HepG2 (cell line): ENCODE measurements around the gene ZNF491.

Experiments used
- NCOA5 ChIP-seq: sonication (generic); formaldehyde crosslinking; IDR thresholded peaks from 2 replicates; pipeline ENCODE4 v1.4.0; 2020; ENCODE audit warnings: missing genetic modification reagents
- NFYB ChIP-seq: sonication (generic); formaldehyde crosslinking; IDR thresholded peaks from 2 replicates; pipeline ENCODE4 v1.4.0; 2020; ENCODE audit warnings: missing genetic modification reagents
- PCBP1 ChIP-seq: fragments of 200-400 bp; formaldehyde crosslinking; IDR thresholded peaks from 2 replicates; pipeline ENCODE4 v1.6.1; 2017; ENCODE audit warnings: mild to moderate bottlenecking, low read depth, low read length, borderline replicate concordance
- POLR2A ChIP-seq, 2 experiments: IDR thresholded peaks; 2 replicates each; pipeline ENCODE4 v1.6.1; 2011; ENCODE audit warnings: low read depth in 2 of 2, low read length in 2 of 2, mild to moderate bottlenecking in 1 of 2, moderate library complexity in 1 of 2; ENCODE audit not compliant: insufficient read depth in 1 of 2
- POLR2AphosphoS5 ChIP-seq: IDR thresholded peaks from 2 replicates; pipeline ENCODE4 v1.6.1; 2012; ENCODE audit warnings: low read depth, low read length
- TCF7 ChIP-seq: sonication (generic); IDR thresholded peaks from 2 replicates; pipeline ENCODE4 v1.6.1; 2016; ENCODE audit warnings: antibody characterized with exemption, low read depth
- ZNF652 ChIP-seq: IDR thresholded peaks from 2 replicates; pipeline ENCODE4 v1.6.1; 2016; ENCODE audit warnings: low read depth, borderline replicate concordance
- ZNF792 ChIP-seq: IDR thresholded peaks from 2 replicates; pipeline ENCODE4 v1.6.1; 2016
- TF ChIP-seq, protein P1 (sequence below): sonication (generic); formaldehyde crosslinking; IDR thresholded peaks from 2 replicates; pipeline ENCODE4 v1.4.0; 2020; ENCODE audit warnings: missing genetic modification reagents
- TF ChIP-seq, protein P2 (sequence below), 2 experiments: fragments of 450-650 bp in 1 of 2; sonication (generic) in 1 of 2; formaldehyde crosslinking in 1 of 2; IDR thresholded peaks; 2 replicates each; pipeline versions ENCODE4 v1.6.1 to v1.8.0; 2016 to 2022; ENCODE audit warnings: antibody characterized with exemption in 1 of 2, mild to moderate bottlenecking in 1 of 2, missing genetic modification reagents in 1 of 2

DNA sequence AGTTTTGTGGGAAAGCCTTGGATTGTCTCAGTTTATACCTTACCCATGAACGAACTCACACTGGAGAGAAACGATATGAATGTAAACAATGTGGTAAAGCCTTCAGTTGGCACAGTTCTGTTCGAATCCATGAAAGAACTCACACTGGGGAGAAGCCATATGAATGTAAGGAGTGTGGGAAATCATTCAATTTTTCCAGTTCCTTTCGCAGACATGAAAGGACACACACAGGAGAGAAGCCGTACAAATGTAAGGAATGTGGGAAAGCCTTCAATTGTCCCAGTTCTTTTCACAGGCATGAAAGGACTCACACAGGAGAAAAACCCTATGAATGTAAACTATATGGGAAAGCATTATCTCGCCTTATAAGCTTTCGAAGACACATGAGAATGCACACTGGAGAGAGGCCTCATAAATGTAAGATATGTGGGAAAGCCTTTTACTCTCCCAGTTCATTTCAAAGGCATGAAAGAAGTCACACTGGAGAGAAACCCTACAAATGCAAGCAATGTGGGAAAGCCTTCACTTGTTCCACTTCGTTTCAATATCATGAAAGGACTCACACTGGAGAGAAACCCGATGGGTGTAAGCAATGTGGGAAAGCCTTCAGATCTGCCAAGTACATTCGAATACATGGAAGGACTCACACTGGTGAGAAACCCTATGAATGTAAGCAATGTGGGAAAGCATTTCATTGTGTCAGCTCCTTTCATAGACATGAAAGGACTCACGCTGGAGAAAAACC, 8.2 kb downstream of the ZNF491 start:
- TF ChIP-seq ZNF652 (CRISPR knock-in tag) (no peak), POLR2AphosphoS5 (no peak), NFYB (no peak), PCBP1 (no peak), NCOA5 (no peak), POLR2A (IDR thresholded peaks at IDR 0.05; ENCODE audit: insufficient read depth in 1 of 2, low read depth in 2 of 2, low read length in 2 of 2) (no peak), ZNF792 (CRISPR knock-in tag) (no peak), TCF7 (no peak)
- TF ChIP-seq, protein P1, sequence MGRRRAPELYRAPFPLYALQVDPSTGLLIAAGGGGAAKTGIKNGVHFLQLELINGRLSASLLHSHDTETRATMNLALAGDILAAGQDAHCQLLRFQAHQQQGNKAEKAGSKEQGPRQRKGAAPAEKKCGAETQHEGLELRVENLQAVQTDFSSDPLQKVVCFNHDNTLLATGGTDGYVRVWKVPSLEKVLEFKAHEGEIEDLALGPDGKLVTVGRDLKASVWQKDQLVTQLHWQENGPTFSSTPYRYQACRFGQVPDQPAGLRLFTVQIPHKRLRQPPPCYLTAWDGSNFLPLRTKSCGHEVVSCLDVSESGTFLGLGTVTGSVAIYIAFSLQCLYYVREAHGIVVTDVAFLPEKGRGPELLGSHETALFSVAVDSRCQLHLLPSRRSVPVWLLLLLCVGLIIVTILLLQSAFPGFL (CRISPR knock-in tag) = no peak
- TF ChIP-seq, protein P2, sequence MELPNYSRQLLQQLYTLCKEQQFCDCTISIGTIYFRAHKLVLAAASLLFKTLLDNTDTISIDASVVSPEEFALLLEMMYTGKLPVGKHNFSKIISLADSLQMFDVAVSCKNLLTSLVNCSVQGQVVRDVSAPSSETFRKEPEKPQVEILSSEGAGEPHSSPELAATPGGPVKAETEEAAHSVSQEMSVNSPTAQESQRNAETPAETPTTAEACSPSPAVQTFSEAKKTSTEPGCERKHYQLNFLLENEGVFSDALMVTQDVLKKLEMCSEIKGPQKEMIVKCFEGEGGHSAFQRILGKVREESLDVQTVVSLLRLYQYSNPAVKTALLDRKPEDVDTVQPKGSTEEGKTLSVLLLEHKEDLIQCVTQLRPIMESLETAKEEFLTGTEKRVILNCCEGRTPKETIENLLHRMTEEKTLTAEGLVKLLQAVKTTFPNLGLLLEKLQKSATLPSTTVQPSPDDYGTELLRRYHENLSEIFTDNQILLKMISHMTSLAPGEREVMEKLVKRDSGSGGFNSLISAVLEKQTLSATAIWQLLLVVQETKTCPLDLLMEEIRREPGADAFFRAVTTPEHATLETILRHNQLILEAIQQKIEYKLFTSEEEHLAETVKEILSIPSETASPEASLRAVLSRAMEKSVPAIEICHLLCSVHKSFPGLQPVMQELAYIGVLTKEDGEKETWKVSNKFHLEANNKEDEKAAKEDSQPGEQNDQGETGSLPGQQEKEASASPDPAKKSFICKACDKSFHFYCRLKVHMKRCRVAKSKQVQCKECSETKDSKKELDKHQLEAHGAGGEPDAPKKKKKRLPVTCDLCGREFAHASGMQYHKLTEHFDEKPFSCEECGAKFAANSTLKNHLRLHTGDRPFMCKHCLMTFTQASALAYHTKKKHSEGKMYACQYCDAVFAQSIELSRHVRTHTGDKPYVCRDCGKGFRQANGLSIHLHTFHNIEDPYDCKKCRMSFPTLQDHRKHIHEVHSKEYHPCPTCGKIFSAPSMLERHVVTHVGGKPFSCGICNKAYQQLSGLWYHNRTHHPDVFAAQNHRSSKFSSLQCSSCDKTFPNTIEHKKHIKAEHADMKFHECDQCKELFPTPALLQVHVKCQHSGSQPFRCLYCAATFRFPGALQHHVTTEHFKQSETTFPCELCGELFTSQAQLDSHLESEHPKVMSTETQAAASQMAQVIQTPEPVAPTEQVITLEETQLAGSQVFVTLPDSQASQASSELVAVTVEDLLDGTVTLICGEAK (IDR thresholded peaks at IDR 0.05) = no peak
- TF ChIP-seq, protein P2 (CRISPR knock-in tag; IDR thresholded peaks at IDR 0.05) = no peak
